NCI-H460 (cell line): ENCODE data around the gene KMT5C. TPM values are rescaled to one million over a fixed set of nuclear protein-coding genes. Genes with fewer than 3 reads are reported as not detected.
A peak's percentile ranks its signal among the peaks of the same experiment; 100 is the strongest.

Experiments
- DNase-seq: peaks from one replicate; pipeline ENCODE4 v3.0.0-alpha.2; 2016; ENCODE audit warnings: low read depth; ENCODE audit errors: extremely low read depth
- total RNA-seq: library from RNA; depleted of rRNA; stranded (reverse); fragments of >200 nt; shearing (Covaris generic); gene quantifications from 2 replicates; pipeline ENCODE4 v1.2.3, GENCODE V29; 2014

The KMT5C gene
- total RNA-seq, 1 experiment from 2014 or later: 7.9 TPM

DNA sequence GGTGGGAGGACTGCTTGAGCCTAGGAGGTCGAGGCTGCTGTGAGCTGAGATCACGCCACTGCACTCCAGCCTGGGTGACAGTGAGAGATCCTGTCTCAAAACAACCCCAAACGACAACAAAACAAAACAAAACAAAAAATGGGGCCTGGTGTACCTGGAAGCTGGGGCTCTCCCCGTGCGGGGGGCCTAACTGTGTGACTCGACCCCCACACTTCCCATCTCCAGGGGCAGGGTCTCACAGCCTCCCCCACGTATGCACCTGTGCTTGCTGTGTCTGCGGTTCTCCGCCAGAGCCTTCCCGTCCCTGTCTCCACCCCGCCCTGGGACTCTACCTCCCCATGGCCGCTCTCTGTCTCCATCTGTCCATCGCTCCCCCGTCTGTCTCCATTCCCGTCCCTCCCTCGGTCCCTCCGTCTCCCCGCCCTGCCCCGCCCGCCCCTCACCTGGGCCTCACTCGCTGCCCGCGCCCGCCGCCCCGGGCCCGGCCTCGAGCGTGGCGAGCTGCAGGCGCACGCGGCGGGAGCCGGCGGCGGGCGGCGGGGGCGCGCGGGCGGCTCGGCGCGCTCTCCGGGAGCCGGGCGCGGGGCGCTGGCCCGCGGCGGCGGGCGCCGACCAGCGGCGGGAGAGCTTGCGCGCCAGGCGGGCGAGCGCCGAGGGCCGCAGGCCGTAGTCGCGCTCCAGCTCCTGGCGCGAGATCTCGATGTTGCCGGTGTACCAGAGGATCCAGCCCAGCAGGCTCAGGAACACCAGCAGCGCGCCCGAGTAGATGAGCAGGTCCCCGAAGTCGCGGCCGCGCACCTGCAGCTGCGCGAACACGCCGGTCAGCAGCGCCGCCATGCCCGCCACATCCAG is 43.8 kb downstream of the KMT5C start:
- DNase-seq: peak; percentile 32

DNA sequence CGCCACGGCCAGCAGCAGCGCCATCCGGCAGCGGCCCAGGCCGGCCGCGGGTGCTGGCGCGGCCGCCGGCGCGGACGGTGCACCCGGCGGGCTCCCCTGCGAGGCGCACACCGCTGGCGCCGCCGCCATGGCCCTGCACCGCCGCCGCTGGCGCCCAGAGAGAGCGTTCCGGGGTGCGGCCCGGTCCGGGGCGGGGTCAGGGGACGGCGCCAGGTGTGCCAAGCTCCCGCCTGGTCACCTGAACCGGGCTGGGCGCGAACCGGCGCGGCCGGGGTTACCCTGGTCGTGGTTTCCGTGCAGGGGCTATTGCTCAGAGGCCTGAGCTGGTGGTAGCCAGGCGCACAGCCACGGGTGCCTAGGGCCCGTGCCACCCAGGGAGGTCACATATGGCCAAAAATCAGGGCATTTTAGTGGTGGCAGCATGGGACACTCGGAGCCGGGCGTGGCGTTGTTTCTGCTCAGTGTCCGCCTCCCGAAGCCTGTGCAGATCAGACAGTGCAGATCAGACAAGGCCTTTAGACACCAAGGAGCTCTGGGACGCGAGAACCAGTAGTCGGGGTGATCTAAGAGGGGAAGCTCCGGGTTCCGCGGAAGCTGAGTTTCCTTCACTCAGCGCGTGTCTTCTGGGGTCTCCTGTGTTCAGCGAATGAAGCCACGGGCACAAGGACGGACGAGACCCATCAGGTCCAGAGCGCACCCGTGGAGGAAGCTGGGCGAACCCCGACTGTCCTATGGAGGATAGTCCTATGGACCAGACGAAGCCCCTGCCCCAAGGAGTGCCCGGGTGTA is 44.6 kb downstream of the KMT5C start, which contains the start of gene TMEM238:
Gene TMEM238 (minus strand): TSS at position 162 of the 789 bp plus-strand sequence. CDS start 33 bp downstream, at position 129.
- no peak for DNase-seq

DNA sequence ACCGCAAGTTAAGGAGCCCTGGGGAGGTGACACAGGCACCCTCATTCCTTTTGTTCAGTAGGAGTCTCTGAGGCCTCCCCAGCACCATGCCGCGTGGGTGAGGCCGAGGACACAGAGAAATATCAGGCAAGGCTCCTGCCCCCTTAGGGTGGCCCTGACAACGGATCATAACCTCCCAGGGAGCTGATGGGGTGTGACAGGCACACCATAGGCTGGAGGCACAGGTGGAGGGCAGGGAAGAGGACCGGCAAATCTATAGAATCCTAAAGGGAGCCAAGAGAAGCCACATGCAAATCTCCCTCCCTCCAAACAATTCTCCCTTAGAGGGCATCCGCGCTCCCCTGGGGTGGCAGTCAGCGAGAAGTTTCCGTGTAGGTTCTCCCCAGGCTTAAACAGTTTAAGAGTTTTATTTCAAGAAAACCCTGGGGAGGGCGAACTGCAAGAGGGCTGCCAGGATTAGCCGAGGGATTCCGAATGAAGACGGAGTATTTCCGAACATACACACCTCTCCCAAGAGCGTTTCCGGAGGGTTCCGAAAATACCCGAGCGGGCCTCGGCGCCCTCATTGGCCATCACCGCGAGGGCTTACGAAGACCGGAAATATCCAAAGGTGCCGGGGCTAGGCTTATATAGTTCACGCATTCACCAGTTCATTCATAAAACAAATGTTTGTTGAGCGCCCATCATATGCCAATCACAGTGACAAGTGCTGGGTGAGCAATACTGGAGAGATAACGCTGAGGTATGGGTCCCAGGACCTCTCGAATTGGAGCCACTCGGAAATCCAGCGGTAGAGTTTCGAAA is 45.4 kb downstream of the KMT5C start:
- DNase-seq: peak; percentile 91

DNA sequence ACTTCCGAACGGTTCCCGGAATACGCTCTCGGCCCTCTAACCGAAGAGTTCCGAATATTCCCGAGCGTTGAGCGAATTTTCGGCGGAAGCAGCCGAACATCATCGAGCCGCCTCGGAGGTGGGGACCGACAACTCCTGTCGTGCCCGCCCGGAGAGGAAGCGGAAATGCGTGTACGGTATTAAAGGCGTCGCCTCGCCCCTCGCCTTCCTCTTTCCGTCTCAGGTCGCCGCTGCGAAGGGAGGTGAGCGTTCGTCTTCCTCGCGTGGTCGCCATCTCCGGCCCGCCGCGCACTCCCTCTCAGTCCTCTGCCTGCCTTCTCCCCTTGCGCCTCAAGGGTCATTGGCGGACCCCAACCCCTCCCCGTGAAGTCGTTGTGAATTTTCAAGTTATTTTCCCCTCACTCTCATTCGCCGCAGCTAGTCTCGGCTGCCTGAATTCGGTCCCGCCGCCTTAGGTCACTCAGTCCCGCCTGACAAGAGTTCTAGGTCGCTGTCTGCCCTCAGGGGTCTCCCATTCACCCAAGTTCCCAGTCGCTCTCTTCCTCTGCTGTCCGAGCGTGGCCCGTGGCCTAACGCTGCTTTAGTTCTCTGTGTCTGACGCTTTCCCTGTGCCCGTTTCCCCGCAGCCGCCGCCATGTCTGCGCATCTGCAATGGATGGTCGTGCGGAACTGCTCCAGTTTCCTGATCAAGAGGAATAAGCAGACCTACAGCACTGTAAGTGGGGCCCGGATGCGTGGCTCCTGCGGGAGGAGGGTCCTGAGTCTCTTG is 46.2 kb downstream of the KMT5C start, which contains the start of gene RPL28:
Gene RPL28 (plus strand): TSS at position 209 of the 769 bp plus-strand sequence. CDS start 426 bp downstream, at position 635.
- peak; percentile 96 for DNase-seq

DNA sequence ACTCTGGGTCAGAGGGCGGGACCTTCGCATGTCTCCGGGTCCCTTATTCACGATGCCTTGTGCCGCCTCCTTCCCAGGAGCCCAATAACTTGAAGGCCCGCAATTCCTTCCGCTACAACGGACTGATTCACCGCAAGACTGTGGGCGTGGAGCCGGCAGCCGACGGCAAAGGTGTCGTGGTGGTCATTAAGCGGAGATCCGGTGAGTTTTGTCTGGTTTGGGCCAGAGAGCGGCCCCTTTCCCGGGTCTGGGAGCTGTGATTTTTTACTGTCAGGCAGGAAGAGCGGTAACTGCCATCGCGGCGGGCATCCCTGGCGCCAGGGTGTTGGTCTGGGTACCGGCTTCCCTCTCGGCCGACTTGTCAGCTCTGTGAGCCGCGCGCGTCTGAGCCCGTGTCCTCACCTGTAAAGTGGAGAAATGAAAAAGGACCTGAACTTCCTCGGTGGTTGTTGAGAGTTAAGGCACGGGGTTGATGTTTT is 46.9 kb downstream of the KMT5C start:
- no peak for DNase-seq

DNA sequence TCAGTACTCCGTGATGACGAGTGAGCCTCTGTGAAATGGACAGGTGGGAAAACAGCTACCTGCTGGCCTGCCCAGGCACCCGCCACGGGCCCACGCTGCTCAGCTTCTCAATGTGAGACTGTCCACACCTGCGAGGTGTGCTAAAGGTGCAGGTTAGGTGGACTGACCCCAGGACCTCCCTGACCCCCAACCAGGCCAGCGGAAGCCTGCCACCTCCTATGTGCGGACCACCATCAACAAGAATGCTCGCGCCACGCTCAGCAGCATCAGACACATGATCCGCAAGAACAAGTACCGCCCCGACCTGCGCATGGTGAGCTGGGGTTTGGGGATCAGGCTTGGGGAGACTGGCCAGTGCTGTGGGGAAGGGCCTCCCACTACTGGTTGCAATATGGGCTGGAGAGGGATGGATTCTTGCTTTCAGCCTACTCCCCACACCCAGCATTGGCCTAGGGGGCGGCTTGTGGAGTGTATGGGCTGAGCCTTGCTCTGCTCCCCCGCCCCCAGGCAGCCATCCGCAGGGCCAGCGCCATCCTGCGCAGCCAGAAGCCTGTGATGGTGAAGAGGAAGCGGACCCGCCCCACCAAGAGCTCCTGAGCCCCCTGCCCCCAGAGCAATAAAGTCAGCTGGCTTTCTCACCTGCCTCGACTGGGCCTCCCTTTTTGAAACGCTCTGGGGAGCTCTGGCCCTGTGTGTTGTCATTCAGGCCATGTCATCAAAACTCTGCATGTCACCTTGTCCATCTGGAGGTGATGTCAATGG is 48.2 kb downstream of the KMT5C start:
- no peak for DNase-seq

DNA sequence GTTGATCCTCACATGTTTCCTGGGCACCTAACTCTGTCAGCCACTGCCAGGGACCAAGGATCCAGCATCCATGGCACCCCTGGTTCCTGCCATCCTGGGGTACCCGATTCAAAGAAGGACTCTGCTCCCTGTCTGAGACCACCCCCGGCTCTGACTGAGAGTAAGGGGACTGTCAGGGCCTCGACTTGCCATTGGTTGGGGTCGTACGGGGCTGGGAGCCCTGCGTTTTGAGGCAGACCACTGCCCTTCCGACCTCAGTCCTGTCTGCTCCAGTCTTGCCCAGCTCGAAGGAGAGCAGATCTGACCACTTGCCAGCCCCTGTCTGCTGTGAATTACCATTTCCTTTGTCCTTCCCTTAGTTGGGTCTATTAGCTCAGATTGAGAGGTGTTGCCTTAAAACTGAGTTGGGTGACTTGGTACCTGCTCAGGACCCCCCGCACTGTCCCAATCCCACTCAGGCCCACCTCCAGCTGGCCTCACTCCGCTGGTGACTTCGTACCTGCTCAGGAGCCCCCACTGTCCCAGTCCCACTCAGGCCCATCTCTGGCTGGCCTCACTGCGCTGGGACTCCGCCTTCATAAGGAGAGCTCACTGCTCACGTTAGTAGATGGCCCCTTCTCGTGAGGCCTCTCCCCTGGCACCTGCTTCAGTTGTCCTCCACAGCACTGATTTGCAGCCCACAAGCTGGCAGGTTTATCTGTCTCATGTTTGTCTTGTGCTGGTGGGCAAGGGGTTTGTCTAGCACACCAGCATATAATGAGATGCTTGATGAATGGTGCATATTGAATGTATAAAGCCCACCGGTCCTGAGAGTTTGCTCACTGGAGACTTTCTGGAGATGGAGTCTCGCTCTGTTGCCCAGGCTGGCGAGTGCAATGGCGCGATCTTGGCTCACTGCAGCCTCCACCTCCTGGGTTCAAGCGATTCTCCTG is 50.0 kb downstream of the KMT5C start:
- DNase-seq: no peak

DNA sequence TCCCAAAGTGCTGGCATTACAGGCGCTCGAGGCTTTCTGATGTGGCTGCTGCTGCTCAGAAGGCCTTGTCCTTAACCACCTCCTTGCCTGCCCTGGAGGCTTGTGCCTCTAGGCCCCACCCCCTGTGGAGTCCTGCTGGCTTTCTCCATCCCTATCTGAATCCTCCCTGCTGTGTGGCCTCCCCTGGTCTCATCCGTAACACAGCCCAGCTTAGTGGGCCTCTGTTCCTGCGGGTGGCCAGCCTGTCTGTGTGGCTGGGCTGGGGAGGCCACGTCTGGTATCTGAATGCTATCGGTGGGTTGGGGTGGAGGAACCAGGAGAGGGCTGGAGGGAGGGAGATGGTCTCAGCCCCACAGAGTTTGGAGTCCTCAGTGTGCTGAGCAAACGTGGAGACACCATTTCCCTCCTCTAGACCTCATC is 50.8 kb downstream of the KMT5C start:
- no peak for DNase-seq

DNA sequence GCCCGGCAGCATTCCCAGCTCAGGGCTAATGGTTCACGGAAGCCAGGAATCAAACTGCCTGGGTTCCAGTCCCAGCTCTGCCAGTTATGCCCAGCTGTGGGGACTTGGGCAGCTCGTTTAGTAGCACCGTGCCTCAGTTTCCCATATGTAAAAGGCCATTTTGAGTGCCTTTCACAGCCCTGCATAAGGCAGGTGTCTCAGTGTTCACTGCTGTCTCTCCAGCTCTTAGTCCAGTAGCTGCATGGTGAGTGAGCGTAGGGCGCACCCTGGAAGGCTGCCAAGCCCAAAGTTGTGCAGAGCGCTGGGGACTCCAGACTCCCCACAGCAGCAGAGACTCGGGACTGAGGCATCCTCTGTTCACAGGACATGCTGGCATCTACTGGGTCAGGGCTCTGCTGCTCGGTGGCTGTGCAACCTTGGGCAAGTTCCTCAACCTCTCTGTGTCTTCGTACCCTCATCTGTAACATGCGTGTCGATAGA is 51.6 kb downstream of the KMT5C start:
- no peak for DNase-seq

DNA sequence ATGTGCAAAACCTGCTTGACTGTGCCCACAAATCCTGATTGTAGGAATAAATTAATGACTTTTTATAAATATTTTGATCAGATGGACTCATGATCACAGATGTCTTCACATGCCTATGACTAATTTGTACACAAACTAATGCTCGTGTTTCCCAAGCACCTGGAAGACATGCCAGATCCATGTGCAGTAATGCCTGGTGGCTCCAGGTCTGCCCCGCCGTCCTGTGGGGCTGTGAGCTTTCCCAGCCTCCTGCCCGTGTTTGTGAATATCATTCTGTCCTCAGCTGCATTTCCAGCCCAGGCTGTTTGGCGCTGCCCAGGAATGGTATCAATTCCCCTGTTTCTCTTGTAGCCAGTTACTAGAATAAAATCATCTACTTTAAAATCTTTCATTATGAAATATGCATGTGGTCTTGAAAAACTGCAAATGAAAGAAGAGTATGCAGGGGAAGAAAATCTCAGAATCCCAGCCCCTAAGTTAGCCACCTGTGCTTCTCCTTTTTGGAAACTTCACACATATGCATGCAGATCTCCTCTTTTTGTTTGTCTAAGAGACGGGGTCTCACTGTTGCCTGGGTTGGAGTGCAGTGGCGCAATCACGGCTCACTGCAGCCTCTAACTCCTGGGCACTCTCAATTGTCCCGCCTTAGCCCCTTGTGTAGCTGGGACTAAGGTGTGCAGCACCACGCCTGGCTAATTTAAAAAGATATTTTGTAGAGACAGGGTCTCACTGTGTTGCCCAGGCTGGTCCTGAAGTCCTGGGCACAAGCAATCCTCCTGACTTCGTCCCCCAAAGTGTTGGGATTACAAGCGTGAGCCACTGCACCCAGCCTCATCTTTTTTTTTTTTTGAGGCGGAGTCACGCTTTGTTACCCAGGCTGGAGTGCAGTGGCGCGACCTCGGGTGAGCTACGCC is 52.3 kb downstream of the KMT5C start:
- no peak for DNase-seq

DNA sequence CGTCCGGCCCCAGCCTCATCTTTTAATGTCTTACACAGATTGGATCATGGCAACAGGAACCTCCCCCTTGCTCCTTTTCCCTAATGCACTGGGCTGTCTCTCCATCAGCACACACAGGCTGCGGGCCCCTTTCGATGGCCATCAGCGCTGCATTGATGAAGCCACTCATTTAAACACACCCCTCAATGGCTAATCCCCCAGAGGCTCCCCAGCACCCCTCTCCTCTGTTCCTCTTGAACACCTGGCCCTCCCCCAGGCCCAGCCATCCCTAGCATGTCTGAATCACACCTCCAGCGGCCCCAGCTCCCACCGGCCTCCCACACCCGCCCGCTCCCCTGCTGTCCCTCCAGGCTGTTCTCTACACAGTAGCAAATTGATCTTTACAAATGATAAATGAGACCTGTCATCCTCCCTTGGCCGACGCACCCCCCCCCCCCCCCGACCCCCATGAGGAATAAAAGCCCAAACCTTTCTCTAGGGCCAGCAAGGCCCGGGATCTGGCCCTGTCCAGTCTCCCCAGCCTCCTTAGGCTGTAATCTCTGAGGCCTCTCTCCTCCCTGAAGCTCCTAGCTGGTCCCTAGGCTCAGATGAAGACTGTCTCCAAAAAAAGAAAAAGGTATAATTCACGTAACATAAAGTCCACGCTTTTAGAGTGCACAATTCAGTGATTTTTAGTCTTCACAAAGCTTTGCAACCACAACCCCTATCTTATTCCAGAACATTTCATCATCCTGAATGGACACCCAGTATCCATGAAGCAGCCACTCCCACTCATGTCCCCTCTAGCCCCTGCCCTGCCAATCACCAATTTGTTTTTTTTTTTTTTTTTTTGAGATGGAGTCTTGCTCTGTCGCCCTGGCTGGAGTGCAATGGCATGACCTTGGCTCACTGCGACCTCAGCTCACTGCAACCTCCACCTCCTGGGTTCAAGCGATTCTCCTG is 53.4 kb downstream of the KMT5C start:
- no peak for DNase-seq
